ENCODE data around the gene SRRT. TPM values are rescaled to one million over a fixed set of nuclear protein-coding genes. Genes with fewer than 3 reads are reported as not detected.
A peak's percentile ranks its signal among the peaks of the same experiment; 100 is the strongest.

Gene SRRT
- total RNA-seq, 1 donor from 2014 or later: 83.3 TPM

GRCh38 chr7:100892364-100893317 is 17.7 kb downstream of the SRRT start:
- no peak for TF ChIP-seq CTCF (conservative IDR thresholded peaks at IDR 0.05; ENCODE audit: low read depth, low read length)
- no peak overlapping the region for H3K4me3 ChIP-seq (ENCODE audit: low read depth, low read length)
- DNase-seq (ENCODE audit: low read depth): no peak

- no peak for DNase-seq (ENCODE audit: low read depth)
- no peak overlapping the region for H3K4me3 ChIP-seq (ENCODE audit: low read depth, low read length)
- TF ChIP-seq CTCF (conservative IDR thresholded peaks at IDR 0.05; ENCODE audit: low read depth, low read length): no peak
Measured at GRCh38 chr7:100893318-100893895, 18.5 kb downstream of the SRRT start.

- no peak for DNase-seq (ENCODE audit: low read depth)
- no peak overlapping the region for H3K4me3 ChIP-seq (ENCODE audit: low read depth, low read length)
- TF ChIP-seq CTCF (conservative IDR thresholded peaks at IDR 0.05; ENCODE audit: low read depth, low read length): no peak
Measured at GRCh38 chr7:100893910-100894721, 19.2 kb downstream of the SRRT start.

DNA sequence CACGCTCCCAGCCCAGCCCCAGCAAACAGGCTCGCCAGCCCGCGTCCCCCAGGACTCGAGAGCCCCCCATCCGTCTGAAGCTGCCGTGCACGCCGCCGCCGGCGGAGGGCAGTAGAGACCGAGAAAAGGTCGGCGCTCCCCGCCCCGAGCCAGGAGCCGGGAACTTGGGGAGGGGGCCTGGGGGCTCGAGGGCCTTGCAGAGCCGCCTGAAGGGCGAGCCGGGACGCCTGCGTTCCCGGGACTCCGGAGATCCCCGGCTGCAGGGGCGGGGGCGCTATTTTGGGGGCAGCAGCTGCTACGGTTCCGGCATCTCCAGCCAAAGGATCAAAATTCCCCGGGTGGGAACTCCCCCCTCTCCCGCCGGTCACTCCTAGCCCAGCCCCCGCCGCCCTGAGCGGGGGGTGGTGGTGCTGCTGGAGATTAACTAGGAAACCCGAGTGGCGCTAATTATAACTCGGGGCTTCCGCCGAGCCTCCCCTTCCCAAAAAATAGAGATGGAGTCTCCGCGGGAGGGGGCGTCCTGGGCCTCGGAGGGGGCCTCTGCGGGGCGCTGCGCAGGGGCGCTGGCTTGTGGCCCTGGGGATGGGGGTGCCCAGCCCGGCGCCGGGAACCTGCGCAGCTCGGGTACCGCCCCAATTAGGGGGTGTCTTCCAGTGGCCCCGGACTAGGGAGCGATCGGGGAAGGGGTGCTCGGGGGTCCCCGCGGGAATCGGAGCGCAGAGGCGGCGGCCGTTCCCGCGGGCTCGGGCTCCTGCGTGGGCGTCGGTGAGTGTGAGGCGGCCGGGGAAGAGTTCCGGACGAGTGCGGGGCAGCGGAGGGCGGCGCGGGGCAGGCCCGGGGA is 20.2 kb downstream of the SRRT start:
- DNase-seq (ENCODE audit: low read depth): no peak
- peak overlapping the region; percentile 45 for H3K4me3 ChIP-seq (ENCODE audit: low read depth, low read length)
- TF ChIP-seq CTCF (conservative IDR thresholded peaks at IDR 0.05; ENCODE audit: low read depth, low read length): peak; percentile 75

DNA sequence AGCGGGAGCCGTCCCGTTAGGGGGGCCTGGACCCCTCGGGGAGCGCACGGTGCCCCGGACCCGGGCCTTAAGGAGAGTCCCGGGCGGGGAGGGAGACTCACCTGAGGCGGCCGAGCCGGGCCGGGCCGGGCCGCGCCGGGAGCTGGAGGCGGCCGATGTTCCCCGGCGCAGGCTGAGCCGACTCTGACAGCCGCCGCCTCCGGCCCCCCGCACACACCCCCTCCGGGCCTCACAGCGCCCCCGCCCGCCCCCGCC is 20.7 kb downstream of the SRRT start, which contains the start of gene ACHE:
Gene ACHE (minus strand): TSS at position 188 of the 255 bp plus-strand sequence. CDS start 1,656 bp downstream, outside the sequence.
- TF ChIP-seq CTCF (conservative IDR thresholded peaks at IDR 0.05; ENCODE audit: low read depth, low read length): no peak
- peak within 1 kb of the TSS; percentile 45 for H3K4me3 ChIP-seq (ENCODE audit: low read depth, low read length)
- DNase-seq (ENCODE audit: low read depth): no peak

Data from epithelial cell of proximal tubule (primary cell).